ENCODE measurements around the gene PAK1. TPM values are rescaled to one million over a fixed set of nuclear protein-coding genes. Genes with fewer than 3 reads are reported as not detected.

Gene PAK1
- total and polyA plus RNA-seq, 9 of the 15 experiments (the other 6 are each of a cell fraction or from before 2014, with no cell fraction given): 0.52 to 11.7 (median 1.9) TPM

- ATAC-seq (no peak), FAIRE-seq (no peak), DNase-seq (ENCODE audit: extremely low read depth in 1 of 4, low spot score in 3 of 4) (no peak)
- intact Hi-C loops (cut with micrococcal nuclease): no loop called here
- Histone ChIP-seq H3K9ac (ENCODE audit: insufficient read depth in 1 of 2, low read depth in 2 of 2, low read length in 2 of 2) (no peak overlapping the region), H3K27ac (ENCODE audit: extremely low read depth, low read depth, low read length) (no peak overlapping the region), H3K4me1 (replicated peaks in 1 of 2; ENCODE audit: control insufficient read depth in 2 of 2, insufficient read depth in 2 of 2, low read length in 2 of 2) (no peaks in the 10 kb centered on the region), H3K36me3 (ENCODE audit: control insufficient read depth, insufficient read depth, low read length) (no peaks in the 10 kb centered on the region), H4K20me1 (replicated peaks; ENCODE audit: control insufficient read depth, insufficient read depth, low read length) (no peaks in the 10 kb centered on the region), H2AFZ (ENCODE audit: low read depth, low read length) (no peak overlapping the region), H3K9me3 (replicated peaks; ENCODE audit: control insufficient read depth, insufficient read depth, low read depth, low read length) (no peaks in the 10 kb centered on the region), H3K4me2 (ENCODE audit: insufficient read depth, low read length) (no peak overlapping the region), H3K79me2 (ENCODE audit: control insufficient read depth, insufficient read depth, low read length) (no peaks in the 10 kb centered on the region), H3K27me3 (ENCODE audit: control insufficient read depth in 2 of 2, insufficient read depth in 2 of 2, low read length in 2 of 2) (peaks cover 0 to 4% of the 10 kb centered on the region in 2 experiments; a peak in 2 of 5 replicates), H3K4me3 (no peak overlapping the region), H3K9me1 (ENCODE audit: control insufficient read depth, insufficient read depth, low read length) (no peaks in the 10 kb centered on the region)
- ChIA-PET CTCF (ENCODE audit: low intra/inter-chr PET ratio) (no interaction called here), POLR2A (interaction anchor here (1.3 kb wide), 1 partner anchor 17 kb away, joined by 3 read pairs; no protein-coding TSS in a partner anchor)
- TF ChIP-seq PRMT5 (CRISPR knock-in tag; IDR thresholded peaks at IDR 0.05) (no peak), ZNF785 (CRISPR knock-in tag; IDR thresholded peaks at IDR 0.05) (no peak), RFX5 (IDR thresholded peaks at IDR 0.05; ENCODE audit: low read depth, low read length) (no peak), TCF15 (CRISPR knock-in tag; IDR thresholded peaks at IDR 0.05) (no peak), SNAPC5 (CRISPR knock-in tag; IDR thresholded peaks at IDR 0.05) (no peak), ZNF507 (tag; conservative IDR thresholded peaks at IDR 0.05) (no peak), HDAC1 (IDR thresholded peaks at IDR 0.05) (no peak), MTA1 (IDR thresholded peaks at IDR 0.05; ENCODE audit: borderline replicate concordance) (no peak), MTF1 (CRISPR knock-in tag; IDR thresholded peaks at IDR 0.05; ENCODE audit: borderline replicate concordance) (no peak), ZNF583 (CRISPR knock-in tag; IDR thresholded peaks at IDR 0.05) (no peak), FOXK2 (conservative IDR thresholded peaks at IDR 0.05 in 1 of 2, IDR thresholded peaks at IDR 0.05 in 1 of 2; ENCODE audit: low read depth in 2 of 2) (no peak), SP1 (CRISPR knock-in tag; IDR thresholded peaks at IDR 0.05) (no peak), MECOM (CRISPR knock-in tag; IDR thresholded peaks at IDR 0.05) (no peak), EHMT2 (IDR thresholded peaks at IDR 0.05) (no peak), GATA2 (CRISPR knock-in tag; IDR thresholded peaks at IDR 0.05) (no peak)
- 0% methylated on average over 1 of the region's 1 CpG for WGBS (ENCODE audit: insufficient coverage, low coverage, missing lambda C conversion rate)
- BruUV-seq (replicated peaks): no TSS peak
- in situ Hi-C loops (cut with MboI): no loop called here
Observed at GRCh38 chr11:77441426-77441825, 32.5 kb downstream of the PAK1 start.
